Sigmoid colon (tissue), 4 donors: Measurements from ENCODE around the gene PTH1R.

Source experiments
- POLR2AphosphoS5 ChIP-seq, 4 donors: sonication (generic); formaldehyde crosslinking; IDR thresholded peaks; one replicate each; pipeline ENCODE4 v1.6.1; 2017; ENCODE audit warnings: antibody characterized with exemption in 4 of 4
- TF ChIP-seq, protein P1 (sequence below), 4 experiments: fragments of 450-650 bp in 3 of 4; fragments of 200-600 bp in 1 of 4; IDR thresholded peaks; one replicate each; pipeline ENCODE4 v1.5.1; 2016 to 2019; ENCODE audit warnings: antibody characterized with exemption in 4 of 4, mild to moderate bottlenecking in 3 of 4, moderate library complexity in 2 of 4

GRCh38 chr3:46926871-46927717, 49.6 kb downstream of the PTH1R start:
- TF ChIP-seq, protein P1, sequence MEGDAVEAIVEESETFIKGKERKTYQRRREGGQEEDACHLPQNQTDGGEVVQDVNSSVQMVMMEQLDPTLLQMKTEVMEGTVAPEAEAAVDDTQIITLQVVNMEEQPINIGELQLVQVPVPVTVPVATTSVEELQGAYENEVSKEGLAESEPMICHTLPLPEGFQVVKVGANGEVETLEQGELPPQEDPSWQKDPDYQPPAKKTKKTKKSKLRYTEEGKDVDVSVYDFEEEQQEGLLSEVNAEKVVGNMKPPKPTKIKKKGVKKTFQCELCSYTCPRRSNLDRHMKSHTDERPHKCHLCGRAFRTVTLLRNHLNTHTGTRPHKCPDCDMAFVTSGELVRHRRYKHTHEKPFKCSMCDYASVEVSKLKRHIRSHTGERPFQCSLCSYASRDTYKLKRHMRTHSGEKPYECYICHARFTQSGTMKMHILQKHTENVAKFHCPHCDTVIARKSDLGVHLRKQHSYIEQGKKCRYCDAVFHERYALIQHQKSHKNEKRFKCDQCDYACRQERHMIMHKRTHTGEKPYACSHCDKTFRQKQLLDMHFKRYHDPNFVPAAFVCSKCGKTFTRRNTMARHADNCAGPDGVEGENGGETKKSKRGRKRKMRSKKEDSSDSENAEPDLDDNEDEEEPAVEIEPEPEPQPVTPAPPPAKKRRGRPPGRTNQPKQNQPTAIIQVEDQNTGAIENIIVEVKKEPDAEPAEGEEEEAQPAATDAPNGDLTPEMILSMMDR (IDR thresholded peaks at IDR 0.05) = no peak
- TF ChIP-seq POLR2AphosphoS5 (IDR thresholded peaks at IDR 0.05) = no peak
